ENCODE data around the gene USP20.

DNA sequence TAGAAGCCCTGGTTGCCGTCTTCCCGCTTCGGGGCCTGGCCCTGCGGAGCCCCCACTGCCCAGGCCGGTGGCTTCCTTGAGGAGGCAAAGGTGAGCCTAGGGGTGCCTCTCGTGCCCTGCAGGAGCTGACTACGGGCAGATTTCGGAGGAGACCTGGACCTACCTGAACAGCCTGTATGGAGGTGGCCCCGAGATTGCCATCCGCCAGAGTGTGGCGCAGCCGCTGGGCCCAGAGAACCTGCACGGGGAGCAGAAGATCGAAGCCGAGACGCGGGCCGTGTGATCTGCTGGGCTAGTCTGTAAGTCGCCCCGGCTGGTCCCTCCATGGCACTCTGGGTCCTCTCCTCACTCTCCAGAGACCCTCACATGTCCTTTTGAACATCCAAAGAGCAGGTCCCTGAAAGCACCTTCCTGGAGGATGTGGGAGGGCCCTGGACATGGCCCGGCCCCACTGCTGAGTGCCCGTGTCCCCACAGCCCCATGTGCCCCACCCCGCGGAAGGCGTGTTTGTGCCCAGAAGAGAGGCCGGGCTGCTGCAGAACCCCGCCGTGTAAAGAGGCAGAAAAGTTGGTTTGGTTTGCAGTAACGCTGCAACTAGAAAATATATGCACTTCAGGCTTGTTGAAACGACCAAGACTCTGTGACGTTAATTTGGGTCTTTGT lies 44.9 kb downstream of the USP20 start:
- TF ChIP-seq CTCF (IDR thresholded peaks at IDR 0.05 in 2 of 3, conservative IDR thresholded peaks at IDR 0.05 in 1 of 3; ENCODE audit: control insufficient read depth in 2 of 3, extremely low read depth in 1 of 3, insufficient read depth in 1 of 3, low read depth in 3 of 3, low read length in 3 of 3), result no peak
- TF ChIP-seq CREB1 (IDR thresholded peaks at IDR 0.05; ENCODE audit: low read depth), result no peak
- TF ChIP-seq POLR2A (IDR thresholded peaks at IDR 0.05; ENCODE audit: low read depth, low read length), result no peak
- TF ChIP-seq KAT2A (conservative IDR thresholded peaks at IDR 0.05; ENCODE audit: control insufficient read depth, low read depth, low read length), result no peak
- TF ChIP-seq YY1 (IDR thresholded peaks at IDR 0.05; ENCODE audit: low read depth, low read length), result no peak
- no peak for TF ChIP-seq SMC3 (IDR thresholded peaks at IDR 0.05; ENCODE audit: borderline replicate concordance, low read length)
- no peak for TF ChIP-seq CREM (IDR thresholded peaks at IDR 0.05; ENCODE audit: low read depth)
- TF ChIP-seq SIN3A (IDR thresholded peaks at IDR 0.05; ENCODE audit: low read depth, low read length), result no peak
- no peak for TF ChIP-seq MEF2A (IDR thresholded peaks at IDR 0.05; ENCODE audit: insufficient read depth, low read depth, low read length)
- no peak for TF ChIP-seq ZNF24 (IDR thresholded peaks at IDR 0.05)
- TF ChIP-seq ATF2 (IDR thresholded peaks at IDR 0.05; ENCODE audit: low read length), result no peak
- TF ChIP-seq, protein P1, sequence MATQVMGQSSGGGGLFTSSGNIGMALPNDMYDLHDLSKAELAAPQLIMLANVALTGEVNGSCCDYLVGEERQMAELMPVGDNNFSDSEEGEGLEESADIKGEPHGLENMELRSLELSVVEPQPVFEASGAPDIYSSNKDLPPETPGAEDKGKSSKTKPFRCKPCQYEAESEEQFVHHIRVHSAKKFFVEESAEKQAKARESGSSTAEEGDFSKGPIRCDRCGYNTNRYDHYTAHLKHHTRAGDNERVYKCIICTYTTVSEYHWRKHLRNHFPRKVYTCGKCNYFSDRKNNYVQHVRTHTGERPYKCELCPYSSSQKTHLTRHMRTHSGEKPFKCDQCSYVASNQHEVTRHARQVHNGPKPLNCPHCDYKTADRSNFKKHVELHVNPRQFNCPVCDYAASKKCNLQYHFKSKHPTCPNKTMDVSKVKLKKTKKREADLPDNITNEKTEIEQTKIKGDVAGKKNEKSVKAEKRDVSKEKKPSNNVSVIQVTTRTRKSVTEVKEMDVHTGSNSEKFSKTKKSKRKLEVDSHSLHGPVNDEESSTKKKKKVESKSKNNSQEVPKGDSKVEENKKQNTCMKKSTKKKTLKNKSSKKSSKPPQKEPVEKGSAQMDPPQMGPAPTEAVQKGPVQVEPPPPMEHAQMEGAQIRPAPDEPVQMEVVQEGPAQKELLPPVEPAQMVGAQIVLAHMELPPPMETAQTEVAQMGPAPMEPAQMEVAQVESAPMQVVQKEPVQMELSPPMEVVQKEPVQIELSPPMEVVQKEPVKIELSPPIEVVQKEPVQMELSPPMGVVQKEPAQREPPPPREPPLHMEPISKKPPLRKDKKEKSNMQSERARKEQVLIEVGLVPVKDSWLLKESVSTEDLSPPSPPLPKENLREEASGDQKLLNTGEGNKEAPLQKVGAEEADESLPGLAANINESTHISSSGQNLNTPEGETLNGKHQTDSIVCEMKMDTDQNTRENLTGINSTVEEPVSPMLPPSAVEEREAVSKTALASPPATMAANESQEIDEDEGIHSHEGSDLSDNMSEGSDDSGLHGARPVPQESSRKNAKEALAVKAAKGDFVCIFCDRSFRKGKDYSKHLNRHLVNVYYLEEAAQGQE (IDR thresholded peaks at IDR 0.05; ENCODE audit: low read depth, low read length), result no peak
- TF ChIP-seq HDGF (IDR thresholded peaks at IDR 0.05), result no peak
- no peak for TF ChIP-seq ZSCAN29 (IDR thresholded peaks at IDR 0.05)
